ENCODE data around the gene TMA7B. TPM values are rescaled to one million over a fixed set of nuclear protein-coding genes. Genes with fewer than 3 reads are reported as not detected.

The TMA7B gene
- total and polyA plus RNA-seq, 10 donors = 0.29 to 4.2 (median 2.5) TPM

DNA sequence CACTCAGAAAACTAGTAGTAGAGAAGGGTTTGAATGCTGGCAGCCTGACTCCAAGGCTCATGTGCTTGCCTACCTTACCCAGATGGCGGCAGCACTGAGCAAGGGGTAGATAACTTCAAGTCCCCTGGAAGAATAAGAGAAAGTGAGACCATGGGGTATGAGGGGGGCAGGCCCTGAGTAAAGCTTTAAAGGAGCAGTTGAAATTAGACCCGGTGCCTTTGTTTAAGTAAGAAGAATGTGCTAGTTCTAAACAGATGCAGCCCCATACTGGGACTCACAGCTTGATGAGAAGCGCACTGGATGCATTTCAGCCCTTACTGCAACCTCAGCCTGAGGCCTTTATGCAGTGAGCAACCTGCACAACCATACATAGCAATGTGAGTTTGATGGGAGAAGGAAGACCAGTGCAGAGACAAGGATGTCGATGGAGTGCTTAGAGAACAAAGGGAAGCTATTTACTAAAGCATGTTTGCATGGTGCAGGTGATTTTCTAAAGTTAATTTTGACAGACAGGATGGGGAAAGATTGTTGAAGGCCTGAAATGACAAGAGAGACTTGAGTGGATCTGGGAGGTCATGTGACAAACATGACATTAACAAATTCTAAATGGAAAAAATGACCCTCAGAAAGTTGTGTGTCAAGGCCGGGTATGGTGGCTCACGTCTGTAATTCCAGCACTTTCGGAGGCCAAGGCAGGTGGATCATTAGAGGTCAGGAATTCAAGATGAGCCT lies 27.1 kb upstream of the TMA7B start:
- DNase-seq = no peak
- peaks cover 2 to 100% (median 73%) of the 10 kb centered on the region in 6 donors for H3K4me1 ChIP-seq
- TF ChIP-seq, protein P1, sequence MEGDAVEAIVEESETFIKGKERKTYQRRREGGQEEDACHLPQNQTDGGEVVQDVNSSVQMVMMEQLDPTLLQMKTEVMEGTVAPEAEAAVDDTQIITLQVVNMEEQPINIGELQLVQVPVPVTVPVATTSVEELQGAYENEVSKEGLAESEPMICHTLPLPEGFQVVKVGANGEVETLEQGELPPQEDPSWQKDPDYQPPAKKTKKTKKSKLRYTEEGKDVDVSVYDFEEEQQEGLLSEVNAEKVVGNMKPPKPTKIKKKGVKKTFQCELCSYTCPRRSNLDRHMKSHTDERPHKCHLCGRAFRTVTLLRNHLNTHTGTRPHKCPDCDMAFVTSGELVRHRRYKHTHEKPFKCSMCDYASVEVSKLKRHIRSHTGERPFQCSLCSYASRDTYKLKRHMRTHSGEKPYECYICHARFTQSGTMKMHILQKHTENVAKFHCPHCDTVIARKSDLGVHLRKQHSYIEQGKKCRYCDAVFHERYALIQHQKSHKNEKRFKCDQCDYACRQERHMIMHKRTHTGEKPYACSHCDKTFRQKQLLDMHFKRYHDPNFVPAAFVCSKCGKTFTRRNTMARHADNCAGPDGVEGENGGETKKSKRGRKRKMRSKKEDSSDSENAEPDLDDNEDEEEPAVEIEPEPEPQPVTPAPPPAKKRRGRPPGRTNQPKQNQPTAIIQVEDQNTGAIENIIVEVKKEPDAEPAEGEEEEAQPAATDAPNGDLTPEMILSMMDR (IDR thresholded peaks at IDR 0.05 in 8 of 11, conservative IDR thresholded peaks at IDR 0.05 in 3 of 11) = peak in 10 of 11 experiments; percentile 35 to 70 (median 48)
- no peak for TF ChIP-seq POLR2AphosphoS5 (IDR thresholded peaks at IDR 0.05)
- intact Hi-C loops (cut with DNase I; ENCODE audit: low total_unique reads) = no loop called here
- peak overlapping the region in 5 of 8 donors; percentile 2 to 66 (median 61) for H3K27ac ChIP-seq
- H3K36me3 ChIP-seq = no peaks in the 10 kb centered on the region
- WGBS, 5 donors = 76 to 84% (median 81%) methylated on average over 7 of the region's 7 CpGs
- H3K27me3 ChIP-seq (replicated peaks in 1 of 7) = no peaks in the 10 kb centered on the region
- no peak overlapping the region for H3K4me3 ChIP-seq
- no peaks in the 10 kb centered on the region for H3K9me3 ChIP-seq

DNA sequence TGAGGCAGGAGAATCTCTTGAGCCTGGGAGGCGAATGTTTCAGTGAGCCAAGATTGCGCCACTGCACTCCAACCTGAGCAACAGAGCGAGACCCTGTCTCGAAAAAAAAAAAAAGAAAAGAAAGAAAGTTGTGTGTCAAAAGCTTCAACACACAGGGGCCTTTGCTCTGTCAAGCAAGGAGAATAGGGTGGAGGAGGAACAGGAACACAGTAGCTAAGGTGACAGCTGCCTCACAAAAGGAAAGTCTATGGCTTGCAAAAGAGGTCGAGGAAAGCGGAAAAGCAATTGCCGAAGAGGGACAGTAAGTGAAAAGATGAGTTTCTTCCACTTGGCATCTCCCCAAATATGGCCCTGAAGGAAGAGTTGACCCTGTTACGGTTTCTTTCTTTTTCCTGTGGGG lies 26.5 kb upstream of the TMA7B start:
- Histone ChIP-seq H3K4me3 (peak overlapping the region in 1 of 8 donors; percentile 8), H3K27me3 (replicated peaks in 1 of 7) (no peaks in the 10 kb centered on the region), H3K4me1 (peaks cover 2 to 100% (median 69%) of the 10 kb centered on the region in 6 donors), H3K36me3 (no peaks in the 10 kb centered on the region), H3K9me3 (no peaks in the 10 kb centered on the region), H3K27ac (peak overlapping the region in 7 of 8 donors; percentile 2 to 66 (median 15))
- TF ChIP-seq POLR2A (IDR thresholded peaks at IDR 0.05) = no peak
- TF ChIP-seq, protein P1 (IDR thresholded peaks at IDR 0.05 in 8 of 11, conservative IDR thresholded peaks at IDR 0.05 in 3 of 11) = no peak
- TF ChIP-seq POLR2AphosphoS5 (IDR thresholded peaks at IDR 0.05) = no peak
- intact Hi-C loops (cut with DNase I; ENCODE audit: low total_unique reads) = no loop called here
- no peak for DNase-seq
- WGBS, 5 donors = 47 to 57% (median 54%) methylated on average over 8 of the region's 8 CpGs

DNA sequence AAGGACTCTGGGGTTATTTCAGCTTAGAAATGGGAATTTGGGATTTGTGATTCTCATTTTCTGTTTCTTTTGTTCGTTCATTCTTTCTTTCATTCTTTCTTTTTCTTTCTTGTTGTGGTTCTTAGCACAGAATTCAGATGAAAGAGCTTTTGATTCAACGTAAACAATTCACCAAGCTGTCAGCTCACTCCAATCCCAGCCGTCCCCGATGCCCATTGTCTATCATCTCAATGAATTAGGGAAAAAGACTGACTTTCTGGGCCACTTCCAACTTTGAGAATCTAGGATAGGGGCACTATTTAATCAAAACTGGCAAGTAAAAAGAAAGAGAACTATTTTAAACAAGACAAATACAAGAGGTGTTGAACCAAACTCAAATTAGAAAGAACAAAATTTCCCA lies 25.1 kb upstream of the TMA7B start:
- Histone ChIP-seq H3K27me3 (replicated peaks in 1 of 7) (no peaks in the 10 kb centered on the region), H3K36me3 (no peaks in the 10 kb centered on the region), H3K27ac (peak overlapping the region in 3 of 8 donors; percentile 43 to 61 (median 46)), H3K4me1 (peaks cover 2 to 92% (median 59%) of the 10 kb centered on the region in 6 donors), H3K9me3 (no peaks in the 10 kb centered on the region), H3K4me3 (no peak overlapping the region)
- 65 to 82% (median 81%) methylated on average over 4 of the region's 4 CpGs for WGBS, 5 donors
- TF ChIP-seq, protein P1 (IDR thresholded peaks at IDR 0.05 in 8 of 11, conservative IDR thresholded peaks at IDR 0.05 in 3 of 11) = no peak
- TF ChIP-seq POLR2AphosphoS5 (IDR thresholded peaks at IDR 0.05) (no peak), POLR2A (IDR thresholded peaks at IDR 0.05) (no peak)
- DNase-seq = no peak
- intact Hi-C loops (cut with DNase I; ENCODE audit: low total_unique reads) = loop anchor here (5.0 kb wide), 1 partner anchor 38 kb away; no protein-coding TSS in a partner anchor

DNA sequence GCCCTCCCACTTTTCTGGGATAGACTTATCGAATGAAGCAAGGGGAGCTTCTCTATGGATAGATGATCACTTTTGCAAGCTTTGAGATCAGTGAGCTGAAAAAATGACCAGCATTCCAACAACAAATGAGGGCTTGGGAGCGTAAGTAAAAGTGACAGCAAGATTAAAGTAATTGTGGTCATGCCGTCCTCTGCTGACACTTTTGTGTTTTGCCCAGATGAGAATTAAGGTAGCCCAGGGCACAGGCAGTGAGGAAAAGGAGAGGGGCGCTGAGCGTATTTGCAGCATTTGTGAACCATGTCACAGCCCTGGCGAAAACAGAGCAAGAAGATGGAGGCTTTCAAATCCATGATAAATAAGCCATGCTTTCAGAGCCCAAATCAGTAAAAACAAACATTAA lies 24.6 kb upstream of the TMA7B start:
- WGBS, 5 donors = 72 to 80% (median 75%) methylated on average over 6 of the region's 6 CpGs
- TF ChIP-seq POLR2A (IDR thresholded peaks at IDR 0.05) (no peak), POLR2AphosphoS5 (IDR thresholded peaks at IDR 0.05) (no peak)
- TF ChIP-seq, protein P1 (IDR thresholded peaks at IDR 0.05 in 8 of 11, conservative IDR thresholded peaks at IDR 0.05 in 3 of 11) = no peak
- Histone ChIP-seq H3K9me3 (no peaks in the 10 kb centered on the region), H3K27ac (peak overlapping the region in 4 of 8 donors; percentile 43 to 61 (median 46)), H3K27me3 (replicated peaks in 1 of 7) (no peaks in the 10 kb centered on the region), H3K4me3 (no peak overlapping the region), H3K4me1 (peaks cover 2 to 87% (median 61%) of the 10 kb centered on the region in 6 donors), H3K36me3 (no peaks in the 10 kb centered on the region)
- DNase-seq = no peak
- intact Hi-C loops (cut with DNase I; ENCODE audit: low total_unique reads) = loop anchor here (5.0 kb wide), 1 partner anchor 38 kb away; no protein-coding TSS in a partner anchor
